GM12878 (cell line): ENCODE results near the gene GBA2. TPM values are rescaled to one million over a fixed set of nuclear protein-coding genes. Genes with fewer than 3 reads are reported as not detected.

ENCODE experiments used
- ATAC-seq: fragments of 200-7000 bp; cut with Tn5 transposase; 3 replicates; pipeline ENCODE4 v1.9.1; 2020; ENCODE audit warnings: mild to moderate bottlenecking, moderate library complexity
- BruUV-seq: library from RNA; stranded (reverse); fragments of 400-500 nt; replicated peaks from 2 replicates; lab custom pipeline; 2021; lab: Mats Ljungman, UMichigan
- CTCF ChIA-PET: fragments of 300-600 bp; sonication (Branson Sonifier 250); formaldehyde crosslinking; extraction: SDS; loops from one replicate; lab custom pipeline; 2021; ENCODE audit warnings: inconsistent platforms; lab: Yijun Ruan, JAX
- POLR2A ChIA-PET: fragments of 350-600 bp; formaldehyde crosslinking; extraction: SDS; loops from one replicate; lab custom pipeline; 2021; ENCODE audit warnings: inconsistent platforms; lab: Charles Lee
- RAD21 ChIA-PET: fragments of 300-600 bp; sonication (Branson Sonifier 250); formaldehyde crosslinking; loops from one replicate; lab custom pipeline; 2023; ENCODE audit warnings: antibody characterized with exemption; ENCODE audit not compliant: unreplicated experiment; lab: Charles Lee
- SMC1A ChIA-PET: fragments of 300-600 bp; sonication (Branson Sonifier 250); formaldehyde crosslinking; loops from one replicate; lab custom pipeline; 2023; ENCODE audit not compliant: unreplicated experiment, uncharacterized antibody; lab: Charles Lee
- DNase-seq: peaks from one replicate; pipeline ENCODE4 v3.0.0-alpha.2; 2011; ENCODE audit warnings: low read depth, low spot score
- FAIRE-seq: peaks from 3 replicates; lab custom pipeline; 2011; peaks lifted over from hg19 to GRCh38; lab: Jason Lieb, UNC
- H2AFZ ChIP-seq: 2 replicates; pipeline ENCODE4 v1.6.0; 2011; ENCODE audit warnings: low read depth, low read length, control low read depth; ENCODE audit not compliant: control insufficient read depth
- H3K27ac ChIP-seq: 2 replicates; pipeline ENCODE4 v1.5.1; 2011; ENCODE audit warnings: control low read depth; ENCODE audit not compliant: control insufficient read depth, insufficient read depth
- H3K27me3 ChIP-seq, 2 experiments: replicated peaks in 1 of 2; 2 replicates each; pipeline versions ENCODE4 v1.6.0 to v1.6.1; 2011; ENCODE audit warnings: low read length in 1 of 2; ENCODE audit not compliant: control insufficient read depth in 2 of 2, insufficient read depth in 2 of 2
- H3K36me3 ChIP-seq, 2 experiments: 2 replicates each; pipeline ENCODE4 v1.5.1; 2011; ENCODE audit warnings: low read length in 1 of 2; ENCODE audit not compliant: control insufficient read depth in 2 of 2, insufficient read depth in 2 of 2
- H3K4me1 ChIP-seq: 2 replicates; pipeline ENCODE4 v1.6.1; 2011; ENCODE audit warnings: mild to moderate bottlenecking, low read length, moderate library complexity, mixed read lengths; ENCODE audit not compliant: control insufficient read depth, insufficient read depth
- H3K4me2 ChIP-seq: 2 replicates; pipeline ENCODE4 v1.6.0; 2011; ENCODE audit warnings: control low read depth; ENCODE audit not compliant: control insufficient read depth, insufficient read depth
- H3K4me3 ChIP-seq: fragments of 200-600 bp; sonication (generic); 2 replicates; pipeline ENCODE4 v1.5.1; 2016
- H3K79me2 ChIP-seq: 2 replicates; pipeline ENCODE4 v1.6.0; 2011; ENCODE audit warnings: low read length; ENCODE audit not compliant: control insufficient read depth, insufficient read depth
- H3K9ac ChIP-seq: 2 replicates; pipeline ENCODE4 v1.8.0; 2011; ENCODE audit warnings: low read length, control low read depth, mixed read lengths; ENCODE audit not compliant: control insufficient read depth, insufficient read depth
- H3K9me3 ChIP-seq: replicated peaks from 3 replicates; pipeline ENCODE4 v1.5.1; 2011; ENCODE audit warnings: mild to moderate bottlenecking, low read length; ENCODE audit not compliant: control insufficient read depth, insufficient read depth
- H4K20me1 ChIP-seq: 2 replicates; pipeline ENCODE4 v1.6.0; 2011; ENCODE audit not compliant: control insufficient read depth, insufficient read depth
- ATF7 ChIP-seq: fragments of 450-650 bp; IDR thresholded peaks from 2 replicates; pipeline ENCODE4 v1.6.1; 2016; ENCODE audit warnings: low read depth, mild to moderate bottlenecking
- BCL11A ChIP-seq: IDR thresholded peaks from 2 replicates; pipeline ENCODE4 v1.6.1; 2011; ENCODE audit warnings: low read depth, low read length
- BHLHE40 ChIP-seq, 2 experiments: fragments of 450-650 bp in 1 of 2; IDR thresholded peaks; 2 replicates each; pipeline ENCODE4 v1.6.1; 2011 to 2017; ENCODE audit warnings: low read depth in 2 of 2, borderline replicate concordance in 1 of 2, improper control_type of control experiment in 1 of 2, low read length in 1 of 2, mild to moderate bottlenecking in 1 of 2
- CEBPB ChIP-seq, 2 experiments: fragments of 150-350 bp in 1 of 2; IDR thresholded peaks; 2 replicates each; pipeline ENCODE4 v1.6.1; 2012 to 2014; ENCODE audit warnings: low read depth in 2 of 2, low read length in 2 of 2, borderline replicate concordance in 1 of 2, inconsistent platforms in 1 of 2
- CEBPZ ChIP-seq: fragments of 150-350 bp; IDR thresholded peaks from 2 replicates; pipeline ENCODE4 v1.6.1; 2016; ENCODE audit warnings: low read depth, low read length
- EGR1 ChIP-seq, 2 experiments: IDR thresholded peaks; 1 replicate in 1 of 2; 2 replicates in 1 of 2; pipeline ENCODE4 v1.6.1; 2011 to 2012; ENCODE audit warnings: low read depth in 2 of 2, low read length in 2 of 2, borderline replicate concordance in 1 of 2, mild to moderate bottlenecking in 1 of 2, moderate library complexity in 1 of 2
- FOXM1 ChIP-seq: IDR thresholded peaks from 2 replicates; pipeline ENCODE4 v1.6.1; 2012; ENCODE audit warnings: low read depth, mild to moderate bottlenecking, inconsistent platforms, low read length, moderate library complexity
- HDGF ChIP-seq: fragments of 450-650 bp; IDR thresholded peaks from 2 replicates; pipeline ENCODE4 v1.6.1; 2016; ENCODE audit warnings: antibody characterized with exemption
- IRF3 ChIP-seq: fragments of 450-650 bp; IDR thresholded peaks from 2 replicates; pipeline ENCODE4 v1.6.1; 2014; ENCODE audit warnings: mild to moderate bottlenecking
- IRF4 ChIP-seq: IDR thresholded peaks from 2 replicates; pipeline ENCODE4 v1.6.1; 2011; ENCODE audit warnings: low read depth, low read length
- PML ChIP-seq: IDR thresholded peaks from 2 replicates; pipeline ENCODE4 v1.6.1; 2012; ENCODE audit warnings: low read length, inconsistent platforms
- POU2F2 ChIP-seq: IDR thresholded peaks from 3 replicates; pipeline ENCODE4 v1.6.1; 2011; ENCODE audit warnings: low read depth, mild to moderate bottlenecking, low read length, borderline replicate concordance
- RAD51 ChIP-seq: fragments of 450-650 bp; IDR thresholded peaks from 2 replicates; pipeline ENCODE4 v1.6.1; 2016; ENCODE audit warnings: moderate library complexity, mild to moderate bottlenecking, inconsistent platforms
- RB1 ChIP-seq: fragments of 450-650 bp; formaldehyde crosslinking; IDR thresholded peaks from 2 replicates; pipeline ENCODE4 v1.6.1; 2017; ENCODE audit warnings: mild to moderate bottlenecking, borderline replicate concordance
- RCOR1 ChIP-seq: conservative IDR thresholded peaks from 2 replicates; pipeline ENCODE4 v1.6.1; 2012; ENCODE audit warnings: low read depth, low read length, improper control_type of control experiment
- RUNX3 ChIP-seq: IDR thresholded peaks from 2 replicates; pipeline ENCODE4 v1.6.1; 2012; ENCODE audit warnings: low read length, inconsistent platforms
- ZBED1 ChIP-seq: IDR thresholded peaks from 2 replicates; pipeline ENCODE4 v1.6.1; 2016; ENCODE audit warnings: borderline replicate concordance
- WGBS: methylation state at CpG from one replicate; pipeline ENCODE4 v1.1.6; 2016; ENCODE audit warnings: low lambda C conversion rate; ENCODE audit not compliant: insufficient replicate concordance, insufficient coverage; ENCODE audit errors: missing lambda C conversion rate; 5-methylcytosine and 5-hydroxymethylcytosine counted together
- in situ Hi-C: fragments of 300-500 bp; cut with MboI; formaldehyde crosslinking; loops from 9 replicates; pipeline ENCODE4 v1.14.3; 2018; ENCODE audit warnings: mixed read lengths
- intact Hi-C: fragments of 100-400 bp; cut with micrococcal nuclease; formaldehyde crosslinking; loops from one replicate; pipeline ENCODE4 v1.14.2; 2022; ENCODE audit not compliant: unreplicated experiment
- polyA plus RNA-seq, 11 experiments: library from polyadenylated mRNA; depleted of rRNA in 4 of 11; unstranded in 6 of 11; stranded (reverse) in 5 of 11; fragments of >200 nt; fragmentation: Nextera tagmentation in 4 of 11; fragmentation: Illumina TruSeq in 1 of 11; extraction: Ambion mirVana in 4 of 11; extraction: Trizol in 1 of 11; gene quantifications; 1 replicate in 1 of 11; 2 replicates in 10 of 11; pipeline versions ENCODE4 v1.2.1 to v1.2.3, GENCODE V29; 2011 to 2016; ENCODE audit warnings: inconsistent platforms in 2 of 11, missing spikeins in 2 of 11, low read depth in 1 of 11
- total RNA-seq, 4 experiments: library from RNA; depleted of rRNA in 3 of 4; stranded (reverse); fragments of >200 nt in 3 of 4; fragmentation: Illumina TruSeq in 1 of 4; extraction: Trizol in 1 of 4; gene quantifications; 2 replicates each; pipeline versions ENCODE4 v1.2.1 to v1.2.3, GENCODE V29; 2013 to 2021
- TF ChIP-seq, protein P1 (sequence below): fragments of 450-650 bp; IDR thresholded peaks from 2 replicates; pipeline ENCODE4 v1.6.1; 2016; ENCODE audit warnings: mild to moderate bottlenecking

The GBA2 gene
- total and polyA plus RNA-seq, 10 of the 15 experiments (the other 5 are each of a cell fraction or from before 2014, with no cell fraction given), result 15.3 to 45.1 (median 29.1) TPM

GRCh38 chr9:35702696-35703095, 46.3 kb downstream of the GBA2 start:
- no peaks in the 10 kb centered on the region for H3K79me2 ChIP-seq
- no peaks in the 10 kb centered on the region for H4K20me1 ChIP-seq
- TF ChIP-seq EGR1 (IDR thresholded peaks at IDR 0.05; ENCODE audit: borderline replicate concordance in 1 of 2, low read depth in 2 of 2, low read length in 2 of 2) (no peak), BCL11A (no peak), POU2F2 (no peak), HDGF (no peak), CEBPB (IDR thresholded peaks at IDR 0.05; ENCODE audit: borderline replicate concordance in 1 of 2, low read depth in 2 of 2, low read length in 2 of 2) (no peak), PML (no peak), CEBPZ (no peak), RB1 (no peak), ZBED1 (no peak), IRF4 (no peak), FOXM1 (no peak), BHLHE40 (IDR thresholded peaks at IDR 0.05; ENCODE audit: borderline replicate concordance in 1 of 2, low read depth in 2 of 2, low read length in 1 of 2) (no peak), RUNX3 (no peak), RCOR1 (no peak), RAD51 (no peak), ATF7 (no peak), IRF3 (no peak)
- TF ChIP-seq, protein P1, sequence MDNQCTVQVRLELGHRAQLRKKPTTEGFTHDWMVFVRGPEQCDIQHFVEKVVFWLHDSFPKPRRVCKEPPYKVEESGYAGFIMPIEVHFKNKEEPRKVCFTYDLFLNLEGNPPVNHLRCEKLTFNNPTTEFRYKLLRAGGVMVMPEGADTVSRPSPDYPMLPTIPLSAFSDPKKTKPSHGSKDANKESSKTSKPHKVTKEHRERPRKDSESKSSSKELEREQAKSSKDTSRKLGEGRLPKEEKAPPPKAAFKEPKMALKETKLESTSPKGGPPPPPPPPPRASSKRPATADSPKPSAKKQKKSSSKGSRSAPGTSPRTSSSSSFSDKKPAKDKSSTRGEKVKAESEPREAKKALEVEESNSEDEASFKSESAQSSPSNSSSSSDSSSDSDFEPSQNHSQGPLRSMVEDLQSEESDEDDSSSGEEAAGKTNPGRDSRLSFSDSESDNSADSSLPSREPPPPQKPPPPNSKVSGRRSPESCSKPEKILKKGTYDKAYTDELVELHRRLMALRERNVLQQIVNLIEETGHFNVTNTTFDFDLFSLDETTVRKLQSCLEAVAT, result no peak
- ChIA-PET POLR2A (no interaction called here), CTCF (interaction anchor here (0.6 to 1.3 kb wide), 2 partner anchors 8 to 70 kb away, joined by 3 read pairs; no protein-coding TSS in a partner anchor), RAD21 (no interaction called here), SMC1A (no interaction called here)
- no peak for ATAC-seq
- H3K4me3 ChIP-seq, result no peak overlapping the region
- no peak for DNase-seq
- no peak for FAIRE-seq
- peaks cover 69 to 75% of the 10 kb centered on the region in 2 experiments for H3K36me3 ChIP-seq
- H3K9ac ChIP-seq, result no peak overlapping the region
- H3K27ac ChIP-seq, result no peak overlapping the region
- no peaks in the 10 kb centered on the region for H3K27me3 ChIP-seq
- no peaks in the 10 kb centered on the region for H3K9me3 ChIP-seq
- intact Hi-C loops, result no loop called here
- BruUV-seq, result no TSS peak
- no peak overlapping the region for H2AFZ ChIP-seq
- no peak overlapping the region for H3K4me2 ChIP-seq
- no peaks in the 10 kb centered on the region for H3K4me1 ChIP-seq
- 92% methylated on average over 6 of the region's 7 CpGs for WGBS
- in situ Hi-C loops, result no loop called here
